ENCODE results near the gene SOS2. TPM values are rescaled to one million over a fixed set of nuclear protein-coding genes. Genes with fewer than 3 reads are reported as not detected.

Gene SOS2
- total and polyA plus RNA-seq, 12 donors: 6.1 to 39.1 (median 27.8) TPM

DNA sequence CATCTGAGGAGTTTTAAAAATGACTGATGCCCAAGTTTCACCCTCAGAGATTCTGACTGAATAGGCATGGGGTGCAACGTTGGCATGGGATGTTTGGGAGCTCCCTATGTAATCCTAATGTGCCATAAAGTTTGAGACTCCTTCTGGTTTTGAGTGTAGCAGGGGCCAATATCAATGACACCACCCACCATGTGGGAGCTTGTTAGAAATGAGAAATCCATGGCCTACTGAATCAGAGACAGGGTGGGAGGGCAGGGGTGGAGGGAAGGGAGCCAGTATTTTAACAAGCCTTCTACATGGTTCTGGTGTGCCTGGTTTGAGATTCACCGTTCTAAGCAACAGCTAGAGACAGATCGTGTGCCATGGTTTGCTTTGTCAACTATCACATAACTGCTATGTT lies 161.1 kb downstream of the SOS2 start:
- H3K27me3 ChIP-seq: no peaks in the 10 kb centered on the region
- DNase-seq: peak in 1 of 7 donors; percentile 7
- no peaks in the 10 kb centered on the region for H3K9me3 ChIP-seq (replicated peaks in 1 of 3)
- 84 to 93% (median 91%) methylated on average over 3 of the region's 3 CpGs for WGBS, 4 donors
- TF ChIP-seq, protein P1, sequence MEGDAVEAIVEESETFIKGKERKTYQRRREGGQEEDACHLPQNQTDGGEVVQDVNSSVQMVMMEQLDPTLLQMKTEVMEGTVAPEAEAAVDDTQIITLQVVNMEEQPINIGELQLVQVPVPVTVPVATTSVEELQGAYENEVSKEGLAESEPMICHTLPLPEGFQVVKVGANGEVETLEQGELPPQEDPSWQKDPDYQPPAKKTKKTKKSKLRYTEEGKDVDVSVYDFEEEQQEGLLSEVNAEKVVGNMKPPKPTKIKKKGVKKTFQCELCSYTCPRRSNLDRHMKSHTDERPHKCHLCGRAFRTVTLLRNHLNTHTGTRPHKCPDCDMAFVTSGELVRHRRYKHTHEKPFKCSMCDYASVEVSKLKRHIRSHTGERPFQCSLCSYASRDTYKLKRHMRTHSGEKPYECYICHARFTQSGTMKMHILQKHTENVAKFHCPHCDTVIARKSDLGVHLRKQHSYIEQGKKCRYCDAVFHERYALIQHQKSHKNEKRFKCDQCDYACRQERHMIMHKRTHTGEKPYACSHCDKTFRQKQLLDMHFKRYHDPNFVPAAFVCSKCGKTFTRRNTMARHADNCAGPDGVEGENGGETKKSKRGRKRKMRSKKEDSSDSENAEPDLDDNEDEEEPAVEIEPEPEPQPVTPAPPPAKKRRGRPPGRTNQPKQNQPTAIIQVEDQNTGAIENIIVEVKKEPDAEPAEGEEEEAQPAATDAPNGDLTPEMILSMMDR (IDR thresholded peaks at IDR 0.05): no peak
- TF ChIP-seq POLR2A (IDR thresholded peaks at IDR 0.05): no peak
- H3K27ac ChIP-seq: no peak overlapping the region
- H3K36me3 ChIP-seq (replicated peaks in 1 of 2): no peaks in the 10 kb centered on the region
- H3K4me3 ChIP-seq: no peak overlapping the region
- intact Hi-C loops (cut with DNase I): no loop called here
- H3K4me1 ChIP-seq (replicated peaks in 1 of 2): no peaks in the 10 kb centered on the region

DNA sequence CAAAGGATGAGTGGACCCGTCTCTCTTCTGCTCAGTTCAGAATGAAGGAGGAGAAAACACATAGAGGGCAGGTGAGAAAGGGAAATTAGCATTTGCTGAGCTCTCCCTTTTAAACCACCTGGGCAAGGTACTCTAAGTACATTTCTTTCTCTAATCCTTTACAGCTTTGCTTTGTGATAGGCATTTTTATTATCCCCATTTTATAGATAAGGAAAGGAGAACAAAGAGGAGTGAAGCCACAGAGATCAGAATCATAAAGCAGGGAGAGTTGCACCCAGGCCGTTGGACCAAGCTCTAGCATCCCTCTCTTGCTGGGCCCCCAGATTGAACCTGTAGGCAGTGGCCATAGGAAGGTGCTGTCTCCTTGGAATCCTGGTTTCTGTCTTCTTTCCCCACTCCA lies 162.1 kb downstream of the SOS2 start:
- 64 to 89% (median 73%) methylated on average over 2 of the region's 2 CpGs for WGBS, 4 donors
- intact Hi-C loops (cut with DNase I): no loop called here
- no peak overlapping the region for H3K4me3 ChIP-seq

DNA sequence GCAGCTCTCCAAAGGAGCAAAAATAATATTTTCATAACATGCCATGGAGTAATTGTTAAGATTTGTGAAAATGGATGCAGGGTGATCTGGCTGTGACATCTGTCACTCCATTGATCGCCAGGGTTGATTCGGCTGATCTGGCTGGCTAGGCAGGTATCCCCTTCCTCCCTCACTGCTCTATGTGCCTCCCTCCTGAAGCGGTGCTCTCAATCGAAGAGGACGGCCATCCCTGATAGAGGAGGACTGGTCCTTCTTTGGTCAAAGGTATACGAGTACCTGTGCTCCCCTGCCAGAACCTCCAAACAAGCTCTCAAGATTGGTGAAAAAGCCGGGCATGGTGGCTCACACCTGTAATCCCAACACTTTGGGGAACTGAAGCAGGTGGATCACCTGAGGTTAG lies 162.9 kb downstream of the SOS2 start:
- Histone ChIP-seq H3K27me3 (no peaks in the 10 kb centered on the region), H3K4me3 (no peak overlapping the region), H3K9me3 (replicated peaks in 1 of 3) (no peaks in the 10 kb centered on the region), H3K4me1 (replicated peaks in 1 of 2) (no peaks in the 10 kb centered on the region), H3K27ac (no peak overlapping the region), H3K36me3 (replicated peaks in 1 of 2) (no peaks in the 10 kb centered on the region)
- intact Hi-C loops (cut with DNase I): no loop called here
- no peak for TF ChIP-seq POLR2A (IDR thresholded peaks at IDR 0.05)
- TF ChIP-seq, protein P1 (IDR thresholded peaks at IDR 0.05): no peak
- peak in 2 of 7 donors; percentile 11 to 13 for DNase-seq
- 93 to 100% (median 94%) methylated on average over 4 to 7 of the region's 7 CpGs for WGBS, 4 donors

More for the DNA sequence above, 162.1 kb downstream of the SOS2 start:
- no peak for TF ChIP-seq POLR2A (IDR thresholded peaks at IDR 0.05)
- TF ChIP-seq, protein P1 (IDR thresholded peaks at IDR 0.05): no peak
- Histone ChIP-seq H3K36me3 (replicated peaks in 1 of 2) (no peaks in the 10 kb centered on the region), H3K27ac (no peak overlapping the region), H3K9me3 (replicated peaks in 1 of 3) (no peaks in the 10 kb centered on the region), H3K4me1 (replicated peaks in 1 of 2) (no peaks in the 10 kb centered on the region), H3K27me3 (no peaks in the 10 kb centered on the region)
- DNase-seq: peak in 1 of 7 donors; percentile 11

DNA sequence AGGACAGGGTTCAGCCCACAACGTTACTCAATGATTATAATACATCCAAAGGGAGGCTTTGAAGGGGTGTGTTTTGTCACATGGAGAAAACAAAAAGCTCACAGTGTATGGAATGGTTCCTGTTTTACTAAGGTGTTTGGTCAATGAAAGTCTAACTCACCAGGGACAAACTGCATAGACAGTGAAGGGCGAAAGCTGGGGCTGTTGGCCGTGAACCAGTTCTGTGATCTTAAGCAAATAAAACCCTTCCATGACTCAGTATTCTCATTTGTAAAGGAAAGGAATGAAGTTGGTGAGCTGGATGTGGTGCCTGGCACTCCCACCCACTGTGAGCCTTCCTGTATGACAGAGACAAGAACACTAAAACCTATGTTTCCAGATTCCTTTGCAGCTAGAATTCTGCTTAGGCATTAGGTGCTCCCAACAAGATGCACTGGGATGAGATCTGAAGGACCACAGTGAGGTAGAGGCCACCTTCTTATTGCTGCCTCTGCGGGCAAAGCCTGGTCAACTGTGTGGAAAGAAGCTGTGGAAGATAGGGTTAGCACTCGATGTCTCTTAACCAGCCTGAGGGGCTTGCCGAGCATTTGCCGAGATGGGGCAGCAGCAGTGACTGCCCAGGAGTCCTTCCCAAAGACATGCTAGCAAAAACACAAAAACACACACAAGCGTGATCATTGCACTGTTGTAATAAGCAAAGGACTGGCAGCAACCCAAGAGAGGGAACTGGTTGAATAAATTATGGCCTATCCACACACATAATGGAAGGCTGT lies 163.5 kb downstream of the SOS2 start:
- peaks cover 0 to 2% of the 10 kb centered on the region in 2 donors for H3K4me1 ChIP-seq (replicated peaks in 1 of 2)
- no peaks in the 10 kb centered on the region for H3K36me3 ChIP-seq (replicated peaks in 1 of 2)
- 85 to 94% (median 89%) methylated on average over 8 of the region's 8 CpGs for WGBS, 4 donors
- H3K27ac ChIP-seq: no peak overlapping the region
- TF ChIP-seq, protein P1 (IDR thresholded peaks at IDR 0.05): no peak
- no peak for TF ChIP-seq POLR2A (IDR thresholded peaks at IDR 0.05)
- no peaks in the 10 kb centered on the region for H3K27me3 ChIP-seq
- DNase-seq: peak in 2 of 7 donors; percentile 7 to 18
- no peaks in the 10 kb centered on the region for H3K9me3 ChIP-seq (replicated peaks in 1 of 3)
- intact Hi-C loops (cut with DNase I): no loop called here
- H3K4me3 ChIP-seq: no peak overlapping the region

Small RNA genes within 50 kb of the gene (small RNA-seq; reads per million reads assigned to genes)
- 0 reads per million in 2 donors for gene RF00019

Other genes starting within 250 kb of the SOS2 start
- gene VCPKMT, start 115.0 kb downstream of the SOS2 start, total RNA-seq: 10 to 100 TPM in 1 of 9 donors, 1 to 10 TPM in 8; 1.0 to 14.2 (median 8.1) TPM
- 10 to 100 TPM in 2 of 3 donors, 1 to 10 TPM in 1; 7.7 to 31.2 (median 13.4) TPM for gene VCPKMT, start 115.0 kb downstream of the SOS2 start, polyA plus RNA-seq
- 1 to 10 TPM; 1.3 to 8.9 (median 5.2) TPM for gene L2HGDH, start 80.7 kb upstream of the SOS2 start, total RNA-seq
- 1 to 10 TPM; 1.2 to 5.7 (median 1.3) TPM for gene L2HGDH, start 80.7 kb upstream of the SOS2 start, polyA plus RNA-seq
- gene DMAC2L, start 80.7 kb upstream of the SOS2 start, total RNA-seq: 10 to 100 TPM in 6 of 9 donors, 1 to 10 TPM in 3; 4.8 to 19.9 (median 13.5) TPM
- 10 to 100 TPM in 2 of 3 donors, 1 to 10 TPM in 1; 9.4 to 15.0 (median 12.3) TPM for gene DMAC2L, start 80.7 kb upstream of the SOS2 start, polyA plus RNA-seq
- gene CDKL1, start 165.3 kb upstream of the SOS2 start, total RNA-seq: 10 to 100 TPM in 4 of 9 donors, 1 to 10 TPM in 5; 1.8 to 17.2 (median 8.1) TPM
- gene CDKL1, start 165.3 kb upstream of the SOS2 start, polyA plus RNA-seq: 1 to 10 TPM; 1.5 to 8.3 (median 3.1) TPM

Data from adrenal gland (tissue), 12 donors.